ENCODE measurements around the gene CEP76. TPM values are rescaled to one million over a fixed set of nuclear protein-coding genes. Genes with fewer than 3 reads are reported as not detected.
A peak's percentile ranks its signal among the peaks of the same experiment; 100 is the strongest.

The CEP76 gene
- total RNA-seq, 1 donor from 2014 or later = 9.5 TPM

GRCh38 chr18:12745095-12745795 lies 42.7 kb upstream of the CEP76 start:
- H3K36me3 ChIP-seq (ENCODE audit: insufficient read depth, low read length) = no peaks in the 10 kb centered on the region
- H3K4me1 ChIP-seq (ENCODE audit: insufficient read depth, low read length) = peaks cover 6% of the 10 kb centered on the region
- TF ChIP-seq CTCF (IDR thresholded peaks at IDR 0.05; ENCODE audit: insufficient read depth, low read depth, low read length) = no peak
- H3K27me3 ChIP-seq (ENCODE audit: insufficient read depth, low read length) = no peaks in the 10 kb centered on the region
- no peak overlapping the region for H2AFZ ChIP-seq (ENCODE audit: low read depth, low read length)
- peaks cover 3% of the 10 kb centered on the region for H3K9me3 Mint-ChIP-seq (ENCODE audit: unreplicated experiment)
- H3K4me3 ChIP-seq (ENCODE audit: insufficient read depth, low read depth, low read length) = no peak overlapping the region
- DNase-seq (ENCODE audit: low read depth) = no peak
- no peaks in the 10 kb centered on the region for H4K20me1 ChIP-seq (ENCODE audit: insufficient read depth, low read length)
- no peaks in the 10 kb centered on the region for H3K79me2 ChIP-seq (ENCODE audit: insufficient read depth, low read length)
- FAIRE-seq = no peak
- H3K4me3 Mint-ChIP-seq (ENCODE audit: unreplicated experiment) = no peak overlapping the region
- H3K9me3 ChIP-seq (ENCODE audit: insufficient read depth, low read depth, low read length) = no peaks in the 10 kb centered on the region
- no peaks in the 10 kb centered on the region for H3K36me3 Mint-ChIP-seq (ENCODE audit: low read depth, unreplicated experiment)
- H3K4me2 ChIP-seq (ENCODE audit: low read length) = no peak overlapping the region
- peaks cover 15% of the 10 kb centered on the region for H3K4me1 Mint-ChIP-seq (ENCODE audit: low read depth, unreplicated experiment)
- H3K27me3 Mint-ChIP-seq (ENCODE audit: low read depth, unreplicated experiment) = no peaks in the 10 kb centered on the region
- no peak overlapping the region for H3K9ac ChIP-seq (ENCODE audit: low read length)
- H3K27ac Mint-ChIP-seq (ENCODE audit: unreplicated experiment) = no peak overlapping the region
- no peak overlapping the region for H3K27ac ChIP-seq (ENCODE audit: low read depth, low read length)

GRCh38 chr18:12744103-12744502 lies 41.6 kb upstream of the CEP76 start:
- Histone ChIP-seq H3K27me3 (ENCODE audit: insufficient read depth, low read length) (no peaks in the 10 kb centered on the region), H3K9me3 (ENCODE audit: insufficient read depth, low read depth, low read length) (no peaks in the 10 kb centered on the region), H3K4me2 (ENCODE audit: low read length) (no peak overlapping the region), H3K9ac (ENCODE audit: low read length) (no peak overlapping the region), H3K36me3 (ENCODE audit: insufficient read depth, low read length) (no peaks in the 10 kb centered on the region), H3K4me3 (ENCODE audit: insufficient read depth, low read depth, low read length) (no peak overlapping the region), H2AFZ (ENCODE audit: low read depth, low read length) (no peak overlapping the region), H3K27ac (ENCODE audit: low read depth, low read length) (no peak overlapping the region), H3K79me2 (ENCODE audit: insufficient read depth, low read length) (no peaks in the 10 kb centered on the region), H3K4me1 (ENCODE audit: insufficient read depth, low read length) (peaks cover 6% of the 10 kb centered on the region), H4K20me1 (ENCODE audit: insufficient read depth, low read length) (no peaks in the 10 kb centered on the region)
- Mint-ChIP-seq H3K27me3 (ENCODE audit: low read depth, unreplicated experiment) (no peaks in the 10 kb centered on the region), H3K27ac (ENCODE audit: unreplicated experiment) (no peak overlapping the region), H3K9me3 (ENCODE audit: unreplicated experiment) (peaks cover 2% of the 10 kb centered on the region), H3K36me3 (ENCODE audit: low read depth, unreplicated experiment) (no peaks in the 10 kb centered on the region), H3K4me3 (ENCODE audit: unreplicated experiment) (no peak overlapping the region), H3K4me1 (ENCODE audit: low read depth, unreplicated experiment) (peaks cover 7% of the 10 kb centered on the region)
- DNase-seq (ENCODE audit: low read depth) = peak; percentile 50
- no peak for FAIRE-seq
- no peak for TF ChIP-seq EZH2 (IDR thresholded peaks at IDR 0.05; ENCODE audit: insufficient read depth, low read length)
- TF ChIP-seq CTCF (IDR thresholded peaks at IDR 0.05; ENCODE audit: insufficient read depth, low read depth, low read length) = peak; percentile 62

GRCh38 chr18:12742453-12742852 lies 39.9 kb upstream of the CEP76 start:
- Mint-ChIP-seq H3K4me3 (ENCODE audit: unreplicated experiment) (no peak overlapping the region), H3K36me3 (ENCODE audit: low read depth, unreplicated experiment) (no peaks in the 10 kb centered on the region), H3K27me3 (ENCODE audit: low read depth, unreplicated experiment) (no peaks in the 10 kb centered on the region), H3K27ac (ENCODE audit: unreplicated experiment) (no peak overlapping the region), H3K9me3 (ENCODE audit: unreplicated experiment) (peaks cover 1% of the 10 kb centered on the region), H3K4me1 (ENCODE audit: low read depth, unreplicated experiment) (no peaks in the 10 kb centered on the region)
- H3K27me3 ChIP-seq (ENCODE audit: insufficient read depth, low read length) = no peaks in the 10 kb centered on the region
- no peak for FAIRE-seq
- no peak overlapping the region for H3K9ac ChIP-seq (ENCODE audit: low read length)
- peaks cover 6% of the 10 kb centered on the region for H3K4me1 ChIP-seq (ENCODE audit: insufficient read depth, low read length)
- no peak for TF ChIP-seq CTCF (IDR thresholded peaks at IDR 0.05; ENCODE audit: insufficient read depth, low read depth, low read length)
- TF ChIP-seq EZH2 (IDR thresholded peaks at IDR 0.05; ENCODE audit: insufficient read depth, low read length) = no peak
- H3K4me2 ChIP-seq (ENCODE audit: low read length) = no peak overlapping the region
- no peak overlapping the region for H3K4me3 ChIP-seq (ENCODE audit: insufficient read depth, low read depth, low read length)
- no peaks in the 10 kb centered on the region for H4K20me1 ChIP-seq (ENCODE audit: insufficient read depth, low read length)
- H3K79me2 ChIP-seq (ENCODE audit: insufficient read depth, low read length) = no peaks in the 10 kb centered on the region
- peak; percentile 59 for DNase-seq (ENCODE audit: low read depth)
- no peak overlapping the region for H2AFZ ChIP-seq (ENCODE audit: low read depth, low read length)
- H3K36me3 ChIP-seq (ENCODE audit: insufficient read depth, low read length) = no peaks in the 10 kb centered on the region
- no peak overlapping the region for H3K27ac ChIP-seq (ENCODE audit: low read depth, low read length)
- no peaks in the 10 kb centered on the region for H3K9me3 ChIP-seq (ENCODE audit: insufficient read depth, low read depth, low read length)
